HG02678 (cell line): ENCODE results near the gene LETMD1.

ENCODE experiments used
- ATAC-seq: cut with Tn5 transposase; IDR thresholded peaks from one replicate; pipeline ENCODE4 v1.9.1; 2021; ENCODE audit warnings: mild to moderate bottlenecking, moderate library complexity; ENCODE audit not compliant: unreplicated experiment

Gene LETMD1

GRCh38 chr12:51025836-51026638 is 22.1 kb upstream of the LETMD1 start, which contains the start of gene SLC11A2:
Gene SLC11A2 (minus strand): TSS chr12:51026384. CDS start chr12:51010728, 15,656 bp downstream.
- peak; percentile 96 for ATAC-seq

- no peak for ATAC-seq
These were observed 20.7 kb upstream of the LETMD1 start for GRCh38 chr12:51027342-51027835.

- ATAC-seq = no peak
These were observed 19.9 kb upstream of the LETMD1 start for GRCh38 chr12:51028126-51028812.

GRCh38 chr12:51028813-51029150 is 19.3 kb upstream of the LETMD1 start:
- ATAC-seq = no peak

GRCh38 chr12:51033048-51033447 is 15.1 kb upstream of the LETMD1 start:
- ATAC-seq = no peak

DNA sequence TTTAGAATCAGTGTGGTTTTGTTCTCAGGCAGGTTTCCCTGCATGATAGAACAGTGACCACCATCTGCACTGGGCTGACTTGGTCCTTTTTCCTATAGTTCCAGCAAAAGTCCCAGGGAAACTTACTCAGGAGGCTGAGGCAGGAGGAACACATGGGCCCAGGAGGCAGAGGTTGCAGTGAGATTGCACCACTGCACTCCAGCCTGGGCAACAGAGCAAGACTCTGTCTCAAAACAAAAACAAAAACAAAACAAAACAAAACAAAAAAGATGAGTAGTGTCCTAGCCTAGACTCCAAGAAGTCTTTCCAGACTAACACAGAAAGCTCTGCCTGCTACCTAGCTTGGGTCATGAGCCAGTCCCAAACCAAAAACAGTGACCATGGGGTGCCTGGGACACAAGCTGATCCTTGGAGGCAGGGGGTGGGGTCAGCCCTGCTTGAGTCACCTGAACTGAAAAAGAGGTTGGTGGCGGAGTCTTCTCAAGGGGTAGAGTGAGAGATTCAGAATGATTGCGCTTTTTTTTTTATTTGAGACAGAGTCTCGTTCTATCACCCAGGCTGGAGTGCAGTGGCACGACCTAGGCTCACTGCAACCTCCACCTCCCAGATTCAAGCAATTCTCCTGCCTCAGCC is 14.6 kb upstream of the LETMD1 start:
- no peak for ATAC-seq

DNA sequence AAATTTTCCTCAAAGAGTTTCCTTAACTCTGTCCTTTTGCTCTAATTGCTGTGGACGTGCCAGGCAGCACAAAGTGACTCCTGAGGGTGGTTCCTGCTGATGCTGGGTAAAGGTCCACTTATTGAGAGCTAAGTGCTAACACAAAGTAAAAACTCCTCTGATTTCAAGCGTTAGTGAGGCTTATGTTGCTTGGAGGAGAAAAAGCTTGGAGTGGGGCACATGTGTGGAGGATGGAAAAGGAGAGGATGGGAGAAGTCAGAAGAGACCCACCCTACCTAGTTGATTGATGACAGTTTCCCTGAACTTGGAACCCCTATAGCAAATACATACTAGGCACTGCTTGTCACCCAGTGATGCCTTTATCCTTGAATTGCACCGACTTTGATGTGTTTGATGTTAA is 11.8 kb upstream of the LETMD1 start:
- no peak for ATAC-seq

DNA sequence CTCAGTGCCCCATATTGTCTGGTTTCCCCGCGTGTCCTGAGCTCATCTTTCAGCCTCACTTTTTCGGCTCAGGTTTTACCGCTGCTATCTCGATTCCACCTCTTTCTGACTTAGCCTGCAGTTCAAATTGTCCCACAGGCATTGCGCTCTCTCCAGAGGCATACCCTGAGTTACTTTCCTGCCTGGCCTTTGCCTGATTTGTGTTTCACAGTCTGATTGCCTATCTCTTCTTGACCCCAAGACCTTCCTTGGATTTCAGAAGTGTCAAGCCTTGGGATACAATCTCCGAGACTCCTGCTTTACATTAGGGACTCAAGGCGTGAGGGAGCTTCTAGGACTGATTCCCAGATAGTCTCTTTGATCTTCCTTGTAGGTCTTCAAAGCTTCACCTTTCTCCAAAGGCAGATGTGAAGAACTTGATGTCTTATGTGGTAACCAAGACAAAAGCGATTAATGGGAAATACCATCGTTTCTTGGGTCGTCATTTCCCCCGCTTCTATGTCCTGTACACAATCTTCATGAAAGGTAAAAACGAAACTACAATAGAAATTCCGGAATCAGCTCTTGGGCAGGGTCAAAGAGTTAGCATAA is 629 bp downstream of the LETMD1 start:
- ATAC-seq = no peak

GRCh38 chr12:51049525-51049924 is 1.4 kb downstream of the LETMD1 start:
- no peak for ATAC-seq

GRCh38 chr12:51051787-51052186 is 3.7 kb downstream of the LETMD1 start:
- no peak for ATAC-seq

DNA sequence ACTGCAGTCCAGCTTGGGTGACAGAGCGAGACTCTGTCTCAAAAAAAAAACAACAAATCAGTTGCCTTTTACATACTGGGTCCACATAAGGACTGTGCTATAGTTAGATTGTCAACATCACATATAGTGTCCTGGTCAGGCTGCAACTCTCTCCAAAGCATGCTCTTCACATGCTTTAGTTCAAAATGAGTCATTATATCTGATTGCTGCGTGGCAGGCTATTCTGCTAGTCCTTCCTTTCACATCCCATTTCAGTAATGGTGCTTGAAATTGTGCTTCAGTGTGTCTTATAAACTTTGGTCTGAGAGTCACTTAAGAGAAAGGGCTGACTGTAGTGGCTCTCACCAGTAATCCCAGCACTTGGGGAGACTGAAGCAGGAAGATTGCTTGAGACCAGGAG is 6.9 kb downstream of the LETMD1 start:
- no peak for ATAC-seq

DNA sequence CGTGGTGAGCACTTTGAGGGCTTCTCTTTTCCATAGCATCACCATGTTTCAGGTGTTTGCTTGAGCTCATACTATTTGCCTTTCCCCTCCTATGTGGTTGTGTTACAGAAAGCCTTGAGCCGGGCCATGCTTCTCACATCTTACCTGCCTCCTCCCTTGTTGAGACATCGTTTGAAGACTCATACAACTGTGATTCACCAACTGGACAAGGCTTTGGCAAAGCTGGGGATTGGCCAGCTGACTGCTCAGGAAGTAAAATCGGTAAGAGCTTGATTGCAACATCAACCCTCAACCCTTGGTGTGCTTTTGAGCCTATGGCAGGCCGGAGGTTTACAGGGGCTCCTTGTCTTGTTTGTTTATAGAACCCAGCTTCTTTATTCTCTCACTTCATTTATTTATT is 8.1 kb downstream of the LETMD1 start:
- no peak for ATAC-seq

DNA sequence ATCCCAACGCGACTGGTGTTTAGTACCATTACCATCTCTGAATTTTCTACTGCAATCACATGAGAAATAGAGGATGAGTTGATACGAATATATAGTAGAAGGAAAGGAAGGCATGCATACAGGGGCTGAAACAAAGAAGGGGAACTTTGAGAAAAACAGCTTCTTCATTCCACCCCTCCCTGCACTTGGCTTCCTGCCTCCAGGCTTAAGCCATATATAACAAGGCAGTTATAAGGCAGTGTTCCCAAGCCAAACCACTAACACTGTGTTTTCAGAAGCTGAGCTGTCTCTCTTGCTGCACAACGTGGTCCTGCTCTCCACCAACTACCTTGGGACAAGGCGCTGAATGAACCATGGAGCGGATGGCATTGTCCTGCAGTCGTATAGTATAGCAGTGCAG is 11.0 kb downstream of the LETMD1 start:
- ATAC-seq = no peak

GRCh38 chr12:51062631-51063397 is 14.7 kb downstream of the LETMD1 start:
- ATAC-seq = no peak

GRCh38 chr12:51065530-51065929 is 17.4 kb downstream of the LETMD1 start:
- no peak for ATAC-seq

GRCh38 chr12:51067229-51067628 is 19.1 kb downstream of the LETMD1 start:
- no peak for ATAC-seq

DNA sequence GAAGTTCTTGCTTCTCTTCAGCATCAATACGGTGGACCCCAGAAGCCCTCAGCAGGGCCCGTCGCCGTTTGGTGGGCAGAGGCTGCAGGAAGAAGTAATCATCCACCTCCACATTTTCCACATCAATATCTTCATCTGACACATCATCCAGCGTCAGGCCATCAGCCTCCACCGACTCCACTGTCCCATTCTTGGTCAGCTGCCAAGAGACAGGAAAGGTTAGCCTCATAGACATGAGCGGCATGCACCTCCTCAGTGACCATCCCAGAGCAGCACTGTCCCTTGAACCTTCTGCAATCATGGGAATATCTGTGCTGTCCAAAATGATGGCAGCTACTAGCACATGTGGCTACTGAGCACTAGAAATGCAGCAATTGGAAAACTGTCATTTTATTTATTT is 19.6 kb downstream of the LETMD1 start:
- ATAC-seq = no peak

DNA sequence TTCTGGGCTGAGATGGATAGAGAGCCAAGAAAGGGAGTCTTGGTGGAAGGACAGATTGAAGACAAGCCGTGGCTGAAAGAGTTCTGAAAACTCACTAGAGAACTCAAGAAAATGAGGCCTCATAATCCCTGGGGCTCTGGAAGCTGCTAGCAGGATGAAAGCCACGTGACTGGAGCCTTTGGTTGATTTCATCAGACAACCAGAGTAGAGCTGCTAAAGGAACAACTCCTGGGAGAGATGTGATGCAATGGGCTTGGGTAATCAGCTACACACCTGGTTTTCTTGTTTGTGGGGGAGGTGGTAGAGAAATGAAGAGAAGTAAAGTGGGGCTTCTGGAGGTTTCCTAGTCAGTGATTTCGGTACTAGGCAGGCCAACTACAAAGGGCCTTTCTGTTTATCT is 21.9 kb downstream of the LETMD1 start:
- ATAC-seq = no peak

GRCh38 chr12:51071663-51072062 is 23.5 kb downstream of the LETMD1 start:
- no peak for ATAC-seq

GRCh38 chr12:51075390-51075789 is 27.3 kb downstream of the LETMD1 start:
- ATAC-seq = no peak
